ENCODE measurements around the gene COL21A1.

The COL21A1 gene

DNA sequence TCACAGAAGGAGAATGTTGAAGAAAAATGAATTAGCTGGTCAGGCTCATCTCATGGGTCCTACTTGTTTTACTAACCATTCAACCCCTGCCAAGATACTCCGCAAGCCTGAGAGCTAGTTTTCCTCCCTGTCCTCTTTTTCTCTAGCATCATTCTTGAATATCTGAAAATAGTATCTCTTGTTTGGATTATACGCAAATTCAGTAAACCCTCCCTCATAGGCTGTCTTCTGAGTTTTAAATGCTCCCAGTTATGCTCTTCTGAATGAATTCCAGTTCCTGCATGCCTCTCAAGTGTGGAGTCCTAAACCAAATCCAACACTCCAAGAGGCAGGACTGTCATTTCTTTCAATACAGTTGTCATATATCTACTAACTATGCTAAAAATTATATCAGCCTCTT is 99.6 kb downstream of the COL21A1 start:
- DNase-seq (no peak), ATAC-seq (replicated peaks) (no peak)
- Mint-ChIP-seq H3K27me3 (no peaks in the 10 kb centered on the region), H3K9me3 (peaks cover 9 to 14% of the 10 kb centered on the region in 2 donors), H3K36me3 (no peaks in the 10 kb centered on the region), H3K4me1 (no peaks in the 10 kb centered on the region), H3K27ac (no peak overlapping the region), H3K4me3 (no peak overlapping the region)

DNA sequence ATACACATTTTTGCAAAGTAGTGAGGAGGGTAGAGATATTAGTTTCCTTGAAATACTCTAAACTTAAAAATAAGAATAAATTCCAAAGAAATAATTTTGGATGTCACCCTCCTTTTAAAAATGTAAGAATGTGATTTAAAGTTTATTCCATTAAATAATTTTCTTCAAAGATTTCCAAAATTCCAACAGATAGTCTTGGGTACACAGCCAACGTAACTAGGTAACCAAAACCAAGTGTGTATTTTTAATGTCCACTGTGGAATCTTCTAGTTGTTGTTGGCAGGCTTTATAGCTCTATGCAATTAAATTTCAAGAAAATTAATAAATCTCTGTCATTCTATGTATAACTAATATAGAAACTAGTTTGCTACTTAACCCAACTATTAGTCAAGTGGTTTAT is 101.3 kb downstream of the COL21A1 start:
- Mint-ChIP-seq H3K27ac (no peak overlapping the region), H3K27me3 (no peaks in the 10 kb centered on the region), H3K4me1 (no peaks in the 10 kb centered on the region), H3K9me3 (peaks cover 8 to 14% of the 10 kb centered on the region in 2 donors), H3K36me3 (no peaks in the 10 kb centered on the region), H3K4me3 (no peak overlapping the region)
- ATAC-seq (replicated peaks) = no peak
- no peak for DNase-seq

DNA sequence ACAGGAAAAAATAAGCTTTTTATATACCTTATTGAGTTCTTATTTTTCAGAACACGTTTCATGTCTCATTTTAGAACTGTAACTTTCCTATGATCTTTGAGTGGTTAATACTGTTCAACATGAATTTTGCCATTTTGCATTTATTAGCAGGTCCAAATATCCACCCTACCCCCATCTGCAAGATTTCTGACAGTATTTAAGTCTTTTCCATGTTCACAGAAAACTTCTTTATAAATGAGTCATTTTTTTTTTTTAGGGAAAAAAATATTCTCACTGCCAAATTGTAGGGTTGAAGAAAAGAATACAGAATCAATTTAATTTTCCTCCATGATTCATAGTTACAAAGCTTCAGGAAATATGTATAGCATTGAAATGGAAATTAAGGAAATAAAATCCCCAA is 101.8 kb downstream of the COL21A1 start:
- ATAC-seq (replicated peaks) = no peak
- peaks cover 8 to 14% of the 10 kb centered on the region in 2 donors for H3K9me3 Mint-ChIP-seq
- no peaks in the 10 kb centered on the region for H3K4me1 Mint-ChIP-seq
- no peak overlapping the region for H3K4me3 Mint-ChIP-seq
- no peaks in the 10 kb centered on the region for H3K27me3 Mint-ChIP-seq
- H3K27ac Mint-ChIP-seq = no peak overlapping the region
- no peaks in the 10 kb centered on the region for H3K36me3 Mint-ChIP-seq
- DNase-seq = no peak

- no peak overlapping the region for H3K4me3 Mint-ChIP-seq
- no peaks in the 10 kb centered on the region for H3K27me3 Mint-ChIP-seq
- no peaks in the 10 kb centered on the region for H3K4me1 Mint-ChIP-seq
Measured at GRCh38 chr6:56144538-56145324, 102.6 kb downstream of the COL21A1 start.

DNA sequence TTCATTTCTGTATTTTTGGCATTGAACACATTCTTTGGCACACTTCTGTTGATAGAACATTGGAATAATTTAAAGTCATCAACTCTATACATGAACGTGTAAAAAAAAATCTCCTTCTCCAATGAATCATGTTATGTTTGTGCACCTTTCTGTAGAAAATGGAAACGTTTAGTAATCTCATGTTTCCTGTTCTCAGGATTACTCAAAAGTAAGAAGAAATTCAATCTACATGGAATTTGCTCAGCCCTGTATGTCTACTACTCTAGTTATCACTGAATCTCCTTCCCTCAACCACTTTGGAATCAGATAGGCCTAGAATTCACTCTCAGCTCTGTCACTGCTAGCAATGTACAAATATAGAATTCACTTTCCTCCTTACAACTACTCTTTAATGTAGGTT is 103.6 kb downstream of the COL21A1 start:
- no peaks in the 10 kb centered on the region for H3K4me1 Mint-ChIP-seq
- no peak for ATAC-seq (replicated peaks)

More at GRCh38 chr6:56144538-56145324, 102.6 kb downstream of the COL21A1 start:
- ATAC-seq (replicated peaks) (no peak), DNase-seq (no peak)
- peaks cover 6 to 11% of the 10 kb centered on the region in 2 donors for H3K9me3 Mint-ChIP-seq
- no peak overlapping the region for H3K27ac Mint-ChIP-seq
- H3K36me3 Mint-ChIP-seq = no peaks in the 10 kb centered on the region

DNA sequence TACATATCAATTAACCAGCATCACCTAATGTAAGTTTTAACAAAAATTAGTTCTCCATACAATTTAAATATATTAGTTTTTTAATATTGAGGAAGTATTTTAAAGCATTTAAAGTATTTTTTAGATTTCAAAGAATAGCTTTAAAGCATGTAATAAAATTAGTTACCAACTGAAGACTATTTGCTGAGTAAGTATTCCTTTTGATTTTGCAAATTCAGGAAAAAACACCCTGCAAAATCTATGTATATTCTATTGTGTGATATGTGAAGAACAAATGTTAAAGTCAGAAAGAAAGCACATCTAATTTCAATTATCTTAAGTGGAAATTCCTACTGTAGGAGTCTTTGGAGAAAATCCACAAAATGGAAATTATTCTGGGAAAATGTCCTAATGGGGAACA is 107.3 kb downstream of the COL21A1 start:
- ATAC-seq (replicated peaks) = no peak
- no peaks in the 10 kb centered on the region for H3K36me3 Mint-ChIP-seq

More for the DNA sequence above, 103.6 kb downstream of the COL21A1 start:
- no peak for DNase-seq
- Mint-ChIP-seq H3K27ac (no peak overlapping the region), H3K9me3 (peaks cover 4 to 7% of the 10 kb centered on the region in 2 donors), H3K36me3 (no peaks in the 10 kb centered on the region), H3K4me3 (no peak overlapping the region), H3K27me3 (no peaks in the 10 kb centered on the region)

DNA sequence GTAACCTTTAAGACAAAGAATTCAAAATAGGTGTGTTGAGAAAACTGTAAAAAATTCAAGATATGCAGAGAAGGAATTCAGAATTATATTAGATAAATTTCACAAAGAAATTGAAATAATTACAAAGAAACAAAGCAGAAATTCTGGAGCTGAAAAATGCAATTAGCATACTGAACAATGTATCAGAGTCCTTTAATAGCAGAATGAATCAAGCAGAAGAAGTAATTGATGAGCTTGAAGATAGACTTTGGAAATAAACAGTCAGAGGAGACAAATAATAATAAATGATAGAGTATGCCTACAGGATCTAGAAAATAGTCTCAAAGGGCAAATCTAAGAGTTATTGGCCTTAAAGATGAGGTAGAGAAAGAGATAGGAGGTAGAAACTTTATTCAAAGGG is 131.7 kb downstream of the COL21A1 start:
- no peak for DNase-seq
- H3K36me3 Mint-ChIP-seq = no peaks in the 10 kb centered on the region
- no peaks in the 10 kb centered on the region for H3K4me1 Mint-ChIP-seq
- no peak overlapping the region for H3K27ac Mint-ChIP-seq
- no peaks in the 10 kb centered on the region for H3K27me3 Mint-ChIP-seq
- no peak overlapping the region for H3K4me3 Mint-ChIP-seq
- peaks cover 16 to 18% of the 10 kb centered on the region in 2 donors for H3K9me3 Mint-ChIP-seq
- no peak for ATAC-seq (replicated peaks)

More for the DNA sequence above, 107.3 kb downstream of the COL21A1 start:
- Mint-ChIP-seq H3K9me3 (peaks cover 10 to 11% of the 10 kb centered on the region in 2 donors), H3K4me3 (no peak overlapping the region), H3K27ac (no peak overlapping the region), H3K4me1 (no peaks in the 10 kb centered on the region), H3K27me3 (no peaks in the 10 kb centered on the region)
- DNase-seq = no peak

DNA sequence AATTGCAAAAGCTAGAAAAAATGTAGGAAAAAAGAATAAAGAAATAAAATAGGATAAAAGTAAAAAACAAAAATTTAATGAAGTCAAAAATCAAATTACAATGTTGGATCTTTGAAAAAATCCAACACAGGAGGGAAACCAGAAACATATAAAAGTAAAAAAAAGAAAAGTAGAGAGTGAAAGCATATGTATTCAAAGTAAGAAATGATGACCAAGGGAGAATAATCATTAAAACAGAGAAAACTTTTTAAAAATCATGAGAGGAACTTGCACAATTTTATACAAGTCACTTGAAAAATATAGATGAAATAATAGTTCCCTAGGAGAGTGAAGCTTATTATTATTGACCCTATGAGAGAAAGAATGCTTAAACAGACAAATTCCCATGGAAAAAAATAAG is 138.2 kb downstream of the COL21A1 start:
- Mint-ChIP-seq H3K4me3 (no peak overlapping the region), H3K9me3 (peaks cover 4 to 5% of the 10 kb centered on the region in 2 donors), H3K36me3 (no peaks in the 10 kb centered on the region), H3K27ac (no peak overlapping the region), H3K27me3 (no peaks in the 10 kb centered on the region), H3K4me1 (no peaks in the 10 kb centered on the region)
- ATAC-seq (replicated peaks) = no peak
- no peak for DNase-seq

- H3K36me3 Mint-ChIP-seq = no peaks in the 10 kb centered on the region
Measured at GRCh38 chr6:56106231-56106630, 141.1 kb downstream of the COL21A1 start.

GRCh38 chr6:56104591-56104990 is 142.8 kb downstream of the COL21A1 start:
- no peak for ATAC-seq (replicated peaks)
- H3K27me3 Mint-ChIP-seq = no peaks in the 10 kb centered on the region
- peaks cover under 1 to 2% of the 10 kb centered on the region in 2 donors for H3K9me3 Mint-ChIP-seq
- no peaks in the 10 kb centered on the region for H3K36me3 Mint-ChIP-seq
- no peak overlapping the region for H3K4me3 Mint-ChIP-seq
- no peak overlapping the region for H3K27ac Mint-ChIP-seq
- no peak for DNase-seq
- no peaks in the 10 kb centered on the region for H3K4me1 Mint-ChIP-seq

More at GRCh38 chr6:56106231-56106630, 141.1 kb downstream of the COL21A1 start:
- DNase-seq = no peak
- no peak overlapping the region for H3K4me3 Mint-ChIP-seq
- H3K27ac Mint-ChIP-seq = no peak overlapping the region
- no peaks in the 10 kb centered on the region for H3K4me1 Mint-ChIP-seq
- ATAC-seq (replicated peaks) = no peak
- no peaks in the 10 kb centered on the region for H3K27me3 Mint-ChIP-seq
- peaks cover 2 to 5% of the 10 kb centered on the region in 2 donors for H3K9me3 Mint-ChIP-seq

DNA sequence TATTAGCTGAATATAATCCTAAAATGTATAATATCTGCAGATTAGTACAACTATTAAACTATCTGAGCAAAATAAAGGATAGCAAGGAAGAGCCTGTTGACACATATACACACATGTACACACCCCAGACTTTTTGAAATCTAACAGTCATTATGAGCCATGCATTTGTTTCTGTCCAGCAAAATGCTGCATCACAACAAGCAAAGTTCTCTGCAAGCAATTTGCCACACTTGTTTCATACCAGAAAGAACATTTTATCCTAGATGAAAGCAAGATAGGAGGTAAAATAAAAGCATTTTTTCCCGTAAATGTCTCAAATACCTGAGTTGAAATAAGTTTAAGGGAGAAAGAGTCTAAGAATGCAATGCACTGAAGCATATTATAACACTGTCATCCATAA is 145.2 kb downstream of the COL21A1 start:
- Mint-ChIP-seq H3K4me3 (no peak overlapping the region), H3K9me3 (peaks cover 4% of the 10 kb centered on the region in 2 donors), H3K27ac (no peak overlapping the region), H3K4me1 (no peaks in the 10 kb centered on the region), H3K27me3 (no peaks in the 10 kb centered on the region), H3K36me3 (no peaks in the 10 kb centered on the region)
- DNase-seq = no peak
- no peak for ATAC-seq (replicated peaks)

DNA sequence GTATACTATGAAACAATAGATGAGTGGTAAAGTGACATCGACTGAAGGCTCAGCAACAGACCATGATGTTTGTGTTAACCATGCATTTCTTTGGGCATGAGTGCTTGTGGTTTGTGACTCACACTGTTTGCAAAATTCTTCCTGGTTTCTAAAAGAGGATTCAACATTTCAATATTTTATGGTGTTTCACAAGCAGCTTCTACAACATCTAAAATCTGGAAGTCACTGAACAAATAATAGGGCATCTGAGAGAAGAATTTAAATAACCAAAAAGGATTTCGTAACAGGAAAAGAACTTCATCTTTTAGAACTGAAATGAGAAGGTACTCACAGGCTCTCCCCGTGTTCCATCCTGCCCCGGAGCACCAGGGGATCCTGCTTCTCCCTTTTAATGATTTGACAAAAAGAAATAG is 146.2 kb downstream of the COL21A1 start:
- no peaks in the 10 kb centered on the region for H3K27me3 Mint-ChIP-seq
- peaks cover 2 to 4% of the 10 kb centered on the region in 2 donors for H3K9me3 Mint-ChIP-seq
- H3K4me1 Mint-ChIP-seq = no peaks in the 10 kb centered on the region
- H3K27ac Mint-ChIP-seq = no peak overlapping the region
- no peak overlapping the region for H3K4me3 Mint-ChIP-seq
- ATAC-seq (replicated peaks) (no peak), DNase-seq (no peak)
- H3K36me3 Mint-ChIP-seq = no peaks in the 10 kb centered on the region

DNA sequence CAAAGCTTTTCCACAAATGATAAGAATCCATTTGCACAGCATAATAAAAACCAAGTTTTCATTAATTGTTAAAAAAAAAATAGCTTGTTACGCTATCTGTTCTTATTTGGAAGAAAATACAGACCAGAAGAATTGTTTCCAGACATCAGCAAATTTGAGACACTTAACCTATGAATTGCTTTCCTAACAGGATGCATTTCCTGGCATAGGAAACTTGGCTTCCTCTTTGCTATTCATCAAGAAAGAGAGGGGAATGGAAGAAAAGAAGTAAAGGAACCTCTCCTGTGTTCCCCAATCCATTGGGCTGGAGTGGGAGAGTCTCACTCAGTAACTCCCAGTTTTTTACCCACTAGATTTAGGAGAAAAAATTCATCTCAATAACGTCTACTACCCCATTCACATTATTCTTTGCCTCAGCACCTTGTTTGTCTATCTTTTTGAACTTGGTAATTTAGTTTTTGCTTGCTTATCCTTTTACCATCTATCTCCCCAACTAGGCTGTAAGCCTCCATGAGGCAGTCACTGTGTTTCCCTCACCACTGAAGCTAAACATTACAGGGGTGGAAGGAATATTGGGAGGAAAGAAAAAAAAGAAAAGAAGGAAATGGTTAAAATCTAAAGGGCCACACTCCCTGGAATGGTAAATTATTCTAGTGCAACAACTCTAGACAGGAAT is 150.3 kb downstream of the COL21A1 start:
- Mint-ChIP-seq H3K4me3 (no peak overlapping the region), H3K9me3 (peaks cover 4% of the 10 kb centered on the region in 2 donors), H3K27me3 (no peaks in the 10 kb centered on the region), H3K27ac (no peak overlapping the region), H3K4me1 (no peaks in the 10 kb centered on the region), H3K36me3 (no peaks in the 10 kb centered on the region)
- DNase-seq (no peak), ATAC-seq (replicated peaks) (no peak)

DNA sequence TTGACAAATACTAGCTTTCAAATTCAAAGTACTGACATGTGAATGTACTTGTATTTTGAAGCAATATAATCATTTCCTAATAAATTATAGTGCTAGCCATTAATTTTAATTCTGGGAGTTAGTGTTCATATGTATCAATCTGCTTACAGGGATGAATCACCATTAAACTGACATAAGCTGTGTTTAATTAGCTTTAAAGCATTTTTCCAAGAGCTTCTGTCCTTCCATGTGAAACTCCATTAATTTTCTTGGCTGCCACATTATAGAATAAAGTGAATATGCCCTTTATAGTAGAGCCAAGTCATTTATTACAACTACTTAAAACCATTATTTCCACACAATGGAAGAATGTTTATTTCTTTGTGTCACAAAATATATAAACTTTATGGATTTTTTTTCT is 150.8 kb downstream of the COL21A1 start:
- Mint-ChIP-seq H3K27me3 (no peaks in the 10 kb centered on the region), H3K4me3 (no peak overlapping the region), H3K36me3 (no peaks in the 10 kb centered on the region), H3K9me3 (peaks cover 4% of the 10 kb centered on the region in 2 donors), H3K4me1 (no peaks in the 10 kb centered on the region), H3K27ac (no peak overlapping the region)
- DNase-seq (no peak), ATAC-seq (replicated peaks) (no peak)

GRCh38 chr6:56093776-56094175 is 153.6 kb downstream of the COL21A1 start:
- no peak overlapping the region for H3K4me3 Mint-ChIP-seq
- H3K4me1 Mint-ChIP-seq = no peaks in the 10 kb centered on the region
- ATAC-seq (replicated peaks) (no peak), DNase-seq (no peak)
- no peak overlapping the region for H3K27ac Mint-ChIP-seq
- no peaks in the 10 kb centered on the region for H3K27me3 Mint-ChIP-seq
- peaks cover 0 to 1% of the 10 kb centered on the region in 2 donors for H3K9me3 Mint-ChIP-seq
- H3K36me3 Mint-ChIP-seq = no peaks in the 10 kb centered on the region

All from stimulated activated naive B cell treated with anti-CD40 and anti-IgM and Interleukin-4, amounts not matched to agents 10 μg/mL and 1 μg/mL and 100 μg/mL, for 72 hours (primary cell).